ENCODE results near the gene GPR153. TPM values are rescaled to one million over a fixed set of nuclear protein-coding genes. Genes with fewer than 3 reads are reported as not detected.

GPR153 gene
- total RNA-seq, 5 donors from 2014 or later (not counting 1 experiment from before 2014, with no cell fraction given): 0.35 to 2.7 (median 0.72) TPM

DNA sequence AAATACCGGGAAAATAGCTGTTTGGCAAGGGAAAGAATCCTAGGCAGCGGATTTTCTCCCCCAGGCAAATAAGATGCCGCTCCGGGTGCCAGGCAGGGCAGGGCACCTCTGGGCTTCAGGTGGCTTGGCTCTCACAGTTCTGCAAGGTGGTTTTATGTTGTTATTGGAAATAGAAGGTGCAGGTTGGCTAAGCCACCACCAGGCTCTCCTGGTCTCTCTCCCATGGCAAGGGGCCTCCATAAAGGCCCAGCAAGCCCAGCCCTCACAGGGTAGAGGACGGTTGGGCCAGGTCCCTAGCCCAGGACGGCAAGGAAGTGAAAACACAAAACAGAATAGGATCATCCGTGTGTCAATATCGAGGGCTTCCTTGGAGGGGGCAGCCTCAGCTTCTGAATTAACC, 37.6 kb upstream of the GPR153 start:
- 91% methylated on average over 8 of the region's 8 CpGs for WGBS (ENCODE audit: insufficient coverage)
- peaks cover 0 to 5% of the 10 kb centered on the region in 2 donors for H3K36me3 ChIP-seq (ENCODE audit: control insufficient read depth in 2 of 2, extremely low read depth in 1 of 2, insufficient read depth in 1 of 2, low read length in 1 of 2)
- no peaks in the 10 kb centered on the region for H3K27me3 ChIP-seq (replicated peaks in 1 of 2; ENCODE audit: control insufficient read depth in 2 of 2, extremely low read depth in 1 of 2, insufficient read depth in 2 of 2, low read length in 1 of 2)
- no peaks in the 10 kb centered on the region for H3K9me3 ChIP-seq
- Mint-ChIP-seq H3K9me3 (no peaks in the 10 kb centered on the region), H3K27ac (no peak overlapping the region), H3K4me1 (peaks cover 0 to 11% (median 0%) of the 10 kb centered on the region in 3 donors), H3K36me3 (peaks cover 19% of the 10 kb centered on the region), H3K27me3 (no peaks in the 10 kb centered on the region), H3K4me3 (no peak overlapping the region)
- H3K27ac ChIP-seq (ENCODE audit: low read length): no peak overlapping the region
- H3K4me3 ChIP-seq (ENCODE audit: control insufficient read depth in 1 of 2, extremely low read depth in 1 of 2, low read length in 1 of 2): no peak overlapping the region
- ChIA-PET CTCF (no interaction called here), POLR2A (no interaction called here)
- no peak for DNase-seq
- no peak for ATAC-seq (replicated peaks in 1 of 4)
- peaks cover 0 to 22% of the 10 kb centered on the region in 2 experiments for H3K4me1 ChIP-seq (ENCODE audit: control insufficient read depth in 1 of 2, extremely low read depth in 1 of 2, insufficient read depth in 2 of 2, low read length in 2 of 2)

DNA sequence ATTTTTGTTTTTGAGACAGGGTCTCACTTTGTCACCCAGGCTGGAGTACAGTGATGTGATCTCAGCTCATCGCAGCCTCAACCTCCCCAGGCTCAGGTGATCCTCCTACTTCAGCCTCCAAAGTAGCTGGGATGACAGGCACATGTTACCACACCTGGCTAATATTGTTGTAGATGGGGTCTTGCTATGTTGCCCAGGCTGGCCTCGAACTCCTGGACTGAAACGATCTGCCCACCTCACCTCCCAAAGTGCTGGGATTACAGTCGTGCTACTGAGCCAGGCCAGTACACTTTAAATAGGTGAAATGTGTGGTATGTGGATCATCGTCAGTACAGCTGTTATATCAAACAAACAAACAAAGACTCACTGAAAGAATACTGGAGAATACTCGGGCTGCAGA, 35.0 kb upstream of the GPR153 start:
- H3K9me3 ChIP-seq: no peaks in the 10 kb centered on the region
- POLR2A ChIA-PET: no interaction called here
- CTCF ChIA-PET: no interaction called here
- no peak overlapping the region for H3K4me3 ChIP-seq (ENCODE audit: control insufficient read depth in 1 of 2, extremely low read depth in 1 of 2, low read length in 1 of 2)
- H3K36me3 ChIP-seq (ENCODE audit: control insufficient read depth in 2 of 2, extremely low read depth in 1 of 2, insufficient read depth in 1 of 2, low read length in 1 of 2): peaks cover 0 to 12% of the 10 kb centered on the region in 2 donors
- H3K27me3 ChIP-seq (replicated peaks in 1 of 2; ENCODE audit: control insufficient read depth in 2 of 2, extremely low read depth in 1 of 2, insufficient read depth in 2 of 2, low read length in 1 of 2): no peaks in the 10 kb centered on the region
- Mint-ChIP-seq H3K27ac (no peak overlapping the region), H3K4me1 (peaks cover 0 to 11% (median 0%) of the 10 kb centered on the region in 3 donors), H3K36me3 (peaks cover 19% of the 10 kb centered on the region), H3K4me3 (no peak overlapping the region), H3K9me3 (no peaks in the 10 kb centered on the region), H3K27me3 (no peaks in the 10 kb centered on the region)
- ATAC-seq (replicated peaks in 1 of 4) (no peak), DNase-seq (no peak)
- no peak overlapping the region for H3K27ac ChIP-seq (ENCODE audit: low read length)
- peaks cover 0 to 28% of the 10 kb centered on the region in 2 experiments for H3K4me1 ChIP-seq (ENCODE audit: control insufficient read depth in 1 of 2, extremely low read depth in 1 of 2, insufficient read depth in 2 of 2, low read length in 2 of 2)
- no CpG with 5 or more reads among the region's 6 CpGs for WGBS (ENCODE audit: insufficient coverage)

DNA sequence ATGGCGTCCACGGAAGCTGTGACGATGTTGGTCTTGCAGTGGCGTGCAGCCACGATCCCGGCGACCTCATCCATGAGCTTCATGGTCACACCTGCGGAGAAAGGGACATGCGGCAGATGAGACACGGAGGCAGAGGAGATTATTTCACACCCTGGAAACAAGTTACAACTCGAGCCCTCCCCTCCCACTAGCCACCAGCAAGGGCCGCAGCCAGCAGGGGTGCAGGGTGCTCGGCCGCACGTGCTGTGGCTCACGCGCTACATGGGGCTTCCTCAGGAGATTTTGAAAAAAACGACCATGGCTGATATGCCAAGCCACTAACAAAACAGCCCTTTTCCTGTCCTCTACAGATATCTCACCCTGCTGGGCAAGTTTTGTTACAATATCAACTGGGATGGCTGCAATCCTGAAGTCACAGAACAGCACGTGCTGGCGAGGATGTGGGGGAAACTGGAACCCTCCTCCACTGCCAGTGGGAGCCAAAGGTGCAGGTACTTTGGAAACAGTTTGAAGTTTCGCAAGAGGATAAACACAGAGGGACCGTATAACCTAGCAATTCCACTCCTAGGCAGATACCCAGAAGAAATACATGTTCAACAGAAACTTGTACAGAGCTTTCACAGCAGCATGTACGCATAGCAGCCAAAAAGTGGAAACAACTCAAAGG, 34.1 kb upstream of the GPR153 start:
- H3K4me1 Mint-ChIP-seq: peaks cover 0 to 11% (median 0%) of the 10 kb centered on the region in 3 donors
- H3K9me3 Mint-ChIP-seq: no peaks in the 10 kb centered on the region
- no peak overlapping the region for H3K4me3 Mint-ChIP-seq
- peak overlapping the region; percentile 47 for H3K27ac ChIP-seq (ENCODE audit: low read length)
- H3K36me3 ChIP-seq (ENCODE audit: control insufficient read depth in 2 of 2, extremely low read depth in 1 of 2, insufficient read depth in 1 of 2, low read length in 1 of 2): peaks cover 0 to 12% of the 10 kb centered on the region in 2 donors
- no peak overlapping the region for H3K4me3 ChIP-seq (ENCODE audit: control insufficient read depth in 1 of 2, extremely low read depth in 1 of 2, low read length in 1 of 2)
- ChIA-PET CTCF (no interaction called here), POLR2A (no interaction called here)
- peaks cover 15% of the 10 kb centered on the region for H3K36me3 Mint-ChIP-seq
- ATAC-seq (replicated peaks in 1 of 4) (peak in 1 of 4 experiments; percentile 16), DNase-seq (peak in 11 of 35 experiments; percentile 6 to 35 (median 13))
- H3K27me3 ChIP-seq (replicated peaks in 1 of 2; ENCODE audit: control insufficient read depth in 2 of 2, extremely low read depth in 1 of 2, insufficient read depth in 2 of 2, low read length in 1 of 2): no peaks in the 10 kb centered on the region
- no peaks in the 10 kb centered on the region for H3K27me3 Mint-ChIP-seq
- H3K4me1 ChIP-seq (ENCODE audit: control insufficient read depth in 1 of 2, extremely low read depth in 1 of 2, insufficient read depth in 2 of 2, low read length in 2 of 2): peaks cover 0 to 32% of the 10 kb centered on the region in 2 experiments
- WGBS (ENCODE audit: insufficient coverage): 80% methylated on average over 8 of the region's 23 CpGs
- no peak overlapping the region for H3K27ac Mint-ChIP-seq
- H3K9me3 ChIP-seq: no peaks in the 10 kb centered on the region

DNA sequence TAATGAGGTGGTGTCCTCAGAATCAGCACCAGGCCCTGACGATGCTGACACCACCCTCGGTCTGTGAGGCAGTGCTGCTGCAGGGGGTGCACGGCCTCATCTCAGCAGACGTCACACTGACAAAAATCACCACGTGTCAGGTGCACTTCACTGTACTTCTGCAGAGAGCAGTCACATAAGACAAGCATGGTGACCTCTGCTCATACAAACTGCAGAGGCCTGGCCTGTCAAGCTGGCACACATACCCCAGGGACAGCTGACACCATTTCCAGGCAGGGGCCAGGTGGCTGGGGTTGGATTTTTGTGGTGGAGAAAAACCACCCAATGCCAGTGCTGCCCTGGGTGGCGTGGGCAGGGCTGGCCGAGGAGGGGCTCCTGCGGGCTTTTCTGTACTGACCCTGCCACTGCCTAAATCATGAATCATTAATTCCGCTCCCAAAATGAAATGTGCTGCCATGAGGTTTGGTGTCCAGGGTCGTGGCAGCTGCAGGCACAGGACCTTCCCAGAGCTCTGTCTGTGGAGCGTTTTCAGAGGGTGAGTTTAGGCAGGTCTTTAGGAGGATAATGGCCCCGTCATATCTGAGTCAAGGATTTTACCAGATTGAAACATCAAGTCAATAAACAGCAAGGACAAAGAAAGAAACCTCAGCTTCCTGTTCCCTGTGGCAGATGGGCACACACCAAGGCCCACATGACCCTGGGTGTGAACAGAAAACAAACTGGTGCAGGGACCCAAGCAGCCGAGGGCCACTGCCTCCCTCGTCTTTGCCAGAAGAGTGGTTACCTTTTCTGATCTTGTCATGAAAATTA, 33.4 kb upstream of the GPR153 start:
- DNase-seq (peak in 17 of 35 experiments; percentile 2 to 42 (median 20)), ATAC-seq (replicated peaks in 1 of 4) (no peak)
- Histone ChIP-seq H3K36me3 (ENCODE audit: control insufficient read depth in 2 of 2, extremely low read depth in 1 of 2, insufficient read depth in 1 of 2, low read length in 1 of 2) (peaks cover 0 to 12% of the 10 kb centered on the region in 2 donors), H3K9me3 (no peaks in the 10 kb centered on the region), H3K4me1 (ENCODE audit: control insufficient read depth in 1 of 2, extremely low read depth in 1 of 2, insufficient read depth in 2 of 2, low read length in 2 of 2) (peaks cover 0 to 38% of the 10 kb centered on the region in 2 experiments), H3K4me3 (ENCODE audit: control insufficient read depth in 1 of 2, extremely low read depth in 1 of 2, low read length in 1 of 2) (no peak overlapping the region), H3K27me3 (replicated peaks in 1 of 2; ENCODE audit: control insufficient read depth in 2 of 2, extremely low read depth in 1 of 2, insufficient read depth in 2 of 2, low read length in 1 of 2) (no peaks in the 10 kb centered on the region), H3K27ac (ENCODE audit: low read length) (peak overlapping the region; percentile 47)
- CTCF ChIA-PET: no interaction called here
- Mint-ChIP-seq H3K27me3 (no peaks in the 10 kb centered on the region), H3K9me3 (no peaks in the 10 kb centered on the region), H3K4me1 (peaks cover 0 to 11% (median 0%) of the 10 kb centered on the region in 3 donors), H3K27ac (no peak overlapping the region), H3K4me3 (no peak overlapping the region), H3K36me3 (peaks cover 13% of the 10 kb centered on the region)
- POLR2A ChIA-PET: no interaction called here
- 74% methylated on average over 11 of the region's 14 CpGs for WGBS (ENCODE audit: insufficient coverage)

DNA sequence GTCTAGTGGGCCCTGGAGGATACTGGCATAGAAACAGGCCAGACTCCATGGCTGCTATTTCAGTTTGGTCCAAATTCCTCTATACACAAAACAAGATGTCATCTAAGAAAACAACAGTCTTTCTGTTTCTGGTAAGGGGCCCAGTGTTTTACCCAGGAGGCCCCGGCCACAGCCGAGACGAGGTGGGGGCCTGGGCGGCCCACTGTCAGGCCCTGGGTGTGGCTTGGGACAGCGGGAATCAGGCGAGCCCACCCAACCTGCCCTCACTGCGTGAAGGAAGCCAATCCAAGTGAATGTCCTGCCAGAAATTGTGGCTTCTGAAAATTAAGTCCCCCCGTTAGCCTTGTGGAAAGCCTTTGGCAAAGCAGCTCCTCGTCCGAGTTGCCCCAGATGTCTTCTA, 31.2 kb upstream of the GPR153 start:
- Mint-ChIP-seq H3K27me3 (no peaks in the 10 kb centered on the region), H3K4me3 (no peak overlapping the region), H3K4me1 (peaks cover 0 to 11% (median 0%) of the 10 kb centered on the region in 3 donors), H3K36me3 (peaks cover 12% of the 10 kb centered on the region), H3K27ac (no peak overlapping the region), H3K9me3 (no peaks in the 10 kb centered on the region)
- DNase-seq: no peak
- peaks cover 0 to 42% of the 10 kb centered on the region in 2 experiments for H3K4me1 ChIP-seq (ENCODE audit: control insufficient read depth in 1 of 2, extremely low read depth in 1 of 2, insufficient read depth in 2 of 2, low read length in 2 of 2)
- no peak overlapping the region for H3K27ac ChIP-seq (ENCODE audit: low read length)
- ChIA-PET CTCF (no interaction called here), POLR2A (no interaction called here)
- H3K4me3 ChIP-seq (ENCODE audit: control insufficient read depth in 1 of 2, extremely low read depth in 1 of 2, low read length in 1 of 2): no peak overlapping the region
- peaks cover 0 to 12% of the 10 kb centered on the region in 2 donors for H3K36me3 ChIP-seq (ENCODE audit: control insufficient read depth in 2 of 2, extremely low read depth in 1 of 2, insufficient read depth in 1 of 2, low read length in 1 of 2)
- H3K9me3 ChIP-seq: no peaks in the 10 kb centered on the region
- WGBS (ENCODE audit: insufficient coverage): 91% methylated on average over 10 of the region's 10 CpGs
- ATAC-seq (replicated peaks in 1 of 4): no peak
- no peaks in the 10 kb centered on the region for H3K27me3 ChIP-seq (replicated peaks in 1 of 2; ENCODE audit: control insufficient read depth in 2 of 2, extremely low read depth in 1 of 2, insufficient read depth in 2 of 2, low read length in 1 of 2)

DNA sequence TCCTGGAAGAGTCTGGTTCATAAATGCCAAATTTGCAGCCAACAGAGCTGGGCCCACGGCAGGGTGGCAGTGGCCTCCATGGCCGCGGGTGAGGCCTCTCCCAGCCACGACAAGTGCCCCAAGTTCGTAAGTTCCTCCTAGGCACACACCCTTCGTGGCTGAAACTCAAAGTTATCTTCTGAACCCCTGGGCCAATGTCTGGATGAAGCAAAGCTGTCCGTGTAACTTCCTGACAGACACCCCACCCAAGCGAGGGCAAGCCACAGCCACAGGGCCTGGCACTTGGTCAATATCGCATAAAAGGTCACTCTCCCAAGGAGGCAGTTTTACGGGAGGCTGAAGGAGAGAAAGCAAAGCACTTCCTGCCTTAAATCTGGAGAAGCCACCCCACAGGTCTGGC, 27.8 kb upstream of the GPR153 start:
- 85% methylated on average over 6 of the region's 10 CpGs for WGBS (ENCODE audit: insufficient coverage)
- POLR2A ChIA-PET: no interaction called here
- DNase-seq (no peak), ATAC-seq (replicated peaks in 1 of 4) (no peak)
- H3K27me3 ChIP-seq (replicated peaks in 1 of 2; ENCODE audit: control insufficient read depth in 2 of 2, extremely low read depth in 1 of 2, insufficient read depth in 2 of 2, low read length in 1 of 2): no peaks in the 10 kb centered on the region
- Mint-ChIP-seq H3K36me3 (peaks cover 6% of the 10 kb centered on the region), H3K27me3 (no peaks in the 10 kb centered on the region), H3K9me3 (no peaks in the 10 kb centered on the region), H3K4me3 (no peak overlapping the region), H3K4me1 (no peaks in the 10 kb centered on the region), H3K27ac (no peak overlapping the region)
- H3K27ac ChIP-seq (ENCODE audit: low read length): no peak overlapping the region
- H3K9me3 ChIP-seq: no peaks in the 10 kb centered on the region
- H3K4me3 ChIP-seq (ENCODE audit: control insufficient read depth in 1 of 2, extremely low read depth in 1 of 2, low read length in 1 of 2): no peak overlapping the region
- CTCF ChIA-PET: no interaction called here
- peaks cover 0 to 12% of the 10 kb centered on the region in 2 donors for H3K36me3 ChIP-seq (ENCODE audit: control insufficient read depth in 2 of 2, extremely low read depth in 1 of 2, insufficient read depth in 1 of 2, low read length in 1 of 2)
- peaks cover 0 to 21% of the 10 kb centered on the region in 2 experiments for H3K4me1 ChIP-seq (ENCODE audit: control insufficient read depth in 1 of 2, extremely low read depth in 1 of 2, insufficient read depth in 2 of 2, low read length in 2 of 2)

Data from T-cell (primary cell).